Globus pallidus (tissue), 1 donor: ENCODE measurements around the gene PSMB10.
"Not testable (repeated sequence)": the region's sequence is repeated elsewhere in the genome, so short reads cannot be mapped to it uniquely, and the experiment has no call there.

Experiments
- DNase-seq: peaks from one replicate; pipeline ENCODE4 v3.0.0-alpha.2; 2015; ENCODE audit warnings: low spot score

Gene PSMB10

DNA sequence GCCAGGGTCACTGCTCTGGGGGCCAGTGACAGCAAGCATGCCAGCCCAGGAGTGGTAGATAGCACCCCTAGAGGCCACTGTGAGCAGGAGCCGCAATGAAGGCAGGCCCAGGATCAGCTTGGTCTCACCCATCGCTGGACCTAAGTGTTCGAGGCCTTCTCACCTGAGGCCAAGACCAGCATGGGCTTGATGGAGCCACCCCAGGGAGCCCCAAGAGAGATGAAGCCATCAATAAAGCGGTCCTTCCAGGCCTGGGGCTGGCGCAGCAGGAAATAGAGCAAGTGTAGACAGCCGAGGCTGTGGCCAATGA is 5.5 kb upstream of the PSMB10 start:
- no peak for DNase-seq

DNA sequence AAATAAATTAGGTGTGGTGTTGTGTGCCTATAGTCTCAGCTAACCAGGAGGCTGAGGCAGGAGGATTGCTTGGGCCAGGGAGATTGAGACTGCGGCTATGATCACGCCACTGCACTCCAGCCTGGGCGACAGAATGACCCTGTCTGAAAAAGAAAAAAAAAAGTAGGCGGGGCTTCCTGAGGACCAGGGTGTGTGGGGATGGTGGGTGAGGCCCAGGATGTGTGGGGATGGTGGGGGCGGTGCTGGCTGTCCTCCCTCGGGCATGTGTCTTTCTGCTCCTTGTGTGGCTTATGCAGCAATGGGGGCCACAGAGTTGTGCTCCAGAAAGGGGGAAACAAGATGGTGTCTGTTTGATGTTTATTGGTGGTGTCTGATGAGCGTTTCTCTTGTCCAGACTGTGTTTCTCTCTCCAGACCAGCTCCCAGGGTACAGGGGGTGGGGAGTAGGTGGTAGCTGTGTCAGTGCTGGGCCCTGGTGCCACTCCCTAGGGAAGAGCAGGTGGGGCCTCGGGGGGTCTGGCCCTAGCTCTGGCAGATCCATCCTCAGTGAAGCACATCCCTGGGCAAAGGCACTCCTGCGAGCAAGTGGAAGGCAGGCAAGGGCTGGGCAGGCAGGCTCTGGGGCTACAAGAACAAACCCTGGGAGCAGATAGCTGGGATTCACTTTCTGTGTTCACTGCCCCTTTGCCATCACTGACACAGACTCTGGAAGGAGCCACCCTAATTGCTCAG is 5.0 kb upstream of the PSMB10 start:
- DNase-seq: no peak

DNA sequence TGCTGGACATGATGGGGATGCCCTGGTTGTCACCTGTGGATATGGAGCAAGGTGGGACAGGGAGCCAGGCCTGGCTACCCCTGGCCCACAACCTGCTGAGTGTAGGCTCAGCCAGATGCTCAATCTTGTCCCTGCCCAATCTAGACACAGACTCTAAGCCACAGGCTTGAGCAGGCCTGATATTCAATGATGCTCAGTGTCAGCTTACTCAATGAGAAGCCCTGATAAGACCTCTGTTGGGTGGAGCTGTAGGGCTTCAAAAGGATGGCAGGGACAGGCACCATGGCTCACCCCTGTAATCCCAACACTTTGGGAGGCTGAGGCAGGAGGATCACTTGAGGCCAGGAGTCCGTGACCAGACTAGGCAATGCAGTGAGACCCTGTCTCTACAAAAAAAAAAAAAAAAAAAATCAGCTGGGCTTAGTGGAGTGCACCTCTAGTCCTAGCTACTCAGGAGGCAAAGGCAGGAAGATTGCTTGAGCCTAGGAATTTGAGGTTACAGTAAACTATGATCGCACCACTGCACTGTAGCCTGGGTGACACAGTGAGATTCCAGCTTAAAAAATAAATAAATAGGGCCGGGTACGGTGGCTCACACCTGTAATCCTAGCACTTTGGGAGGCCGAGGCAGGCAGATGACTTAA is 3.9 kb upstream of the PSMB10 start:
- no peak for DNase-seq

DNA sequence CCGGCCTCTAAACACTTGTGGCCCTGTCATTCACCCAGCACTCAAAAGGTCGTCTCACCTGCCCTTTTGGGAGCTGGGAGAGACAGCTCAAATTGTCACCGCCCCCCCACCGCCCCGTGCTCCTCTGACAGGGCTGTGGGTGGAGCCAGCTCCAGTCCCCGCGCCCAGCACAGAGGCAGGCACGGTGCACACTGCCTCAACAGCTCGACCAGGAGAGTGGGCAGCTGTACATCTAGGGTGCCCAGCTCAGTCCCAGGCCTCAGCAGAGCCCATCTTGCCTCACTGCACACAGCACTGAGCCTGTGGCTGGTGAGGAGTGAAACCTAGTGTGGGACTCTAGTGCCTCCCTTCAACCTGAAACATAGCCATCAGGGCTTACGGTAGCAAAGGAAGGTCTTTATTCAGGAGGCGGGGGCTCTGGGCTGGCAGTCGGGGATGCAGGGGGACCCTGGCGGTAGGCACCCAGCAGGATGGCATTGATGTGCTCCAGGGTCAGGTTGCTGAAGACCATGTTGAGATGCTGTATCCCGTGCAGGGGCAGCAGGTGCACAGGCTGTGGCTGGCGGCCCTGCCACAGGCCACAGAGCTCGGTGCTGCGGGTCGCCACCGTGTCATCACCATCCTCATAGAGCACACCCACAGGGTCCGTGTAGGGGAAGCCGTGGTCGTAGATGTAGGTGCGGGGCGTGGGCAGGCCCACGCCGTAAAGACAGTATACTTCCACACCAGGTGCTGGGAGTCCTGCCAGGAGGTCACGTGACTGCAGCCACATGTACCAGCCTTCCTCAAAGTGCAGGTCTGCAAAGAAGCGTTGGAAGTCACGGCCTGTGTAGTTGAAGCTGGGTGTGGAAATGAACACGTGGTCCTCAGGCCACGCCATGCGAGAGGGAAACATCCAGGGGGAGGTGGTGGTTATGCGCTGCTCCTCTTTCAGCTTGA is 3.1 kb upstream of the PSMB10 start:
- no peak for DNase-seq

DNA sequence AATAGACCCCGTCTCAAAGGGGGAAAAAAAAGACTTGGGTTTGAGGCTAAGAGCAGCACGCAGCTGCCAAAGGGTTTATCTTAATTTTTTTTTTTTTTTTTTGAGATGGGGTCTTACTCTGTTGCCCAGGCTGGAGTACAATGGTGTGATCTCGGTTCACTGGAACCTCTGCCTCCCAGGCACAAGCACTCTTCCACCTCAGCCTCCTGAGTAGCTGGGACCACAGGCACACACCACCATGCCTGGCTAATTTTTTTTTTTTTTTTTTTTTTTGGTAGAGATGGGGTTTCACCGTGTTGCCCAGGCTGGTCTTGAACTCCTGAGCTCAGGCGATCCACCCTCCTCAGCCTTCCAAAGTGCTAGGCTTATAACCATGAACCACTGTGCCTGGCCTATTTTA is 1.1 kb upstream of the PSMB10 start:
- not testable (repeated sequence) for DNase-seq

DNA sequence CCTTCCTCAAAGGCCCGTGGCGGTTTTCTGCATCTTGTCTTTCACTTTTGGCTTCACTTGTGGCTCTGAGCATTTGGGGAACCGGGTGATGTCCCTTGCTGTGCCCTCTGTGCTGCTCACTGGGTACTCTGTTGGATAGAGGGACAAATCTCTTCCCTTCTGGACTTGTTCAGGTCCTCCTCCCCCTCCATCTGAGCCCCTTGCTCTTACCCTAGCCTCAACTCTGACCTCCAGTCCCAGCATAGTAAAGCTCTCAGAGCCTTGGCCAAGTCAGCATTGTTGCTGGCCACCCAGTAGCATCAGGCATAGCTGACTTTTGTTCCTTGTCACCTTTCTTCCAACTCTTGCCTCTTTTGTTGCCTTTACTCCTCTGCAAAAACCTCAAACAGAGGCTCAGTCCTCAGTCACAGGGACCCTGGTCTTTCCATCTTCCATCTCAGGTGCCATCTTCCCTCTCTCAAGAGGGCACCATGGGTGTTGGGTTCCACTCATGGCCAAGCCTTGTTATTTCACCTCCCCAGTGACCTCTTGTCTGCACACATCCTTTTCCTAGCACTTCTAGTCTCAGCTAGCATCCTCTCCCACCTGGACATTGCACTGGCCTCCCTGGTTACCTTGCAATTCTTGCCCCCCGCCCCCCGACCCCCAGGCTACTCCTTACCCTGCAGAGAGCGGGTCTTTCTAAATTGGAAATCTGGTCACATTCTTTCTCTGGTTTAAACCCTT is 393 bp upstream of the PSMB10 start:
- DNase-seq: no peak

DNA sequence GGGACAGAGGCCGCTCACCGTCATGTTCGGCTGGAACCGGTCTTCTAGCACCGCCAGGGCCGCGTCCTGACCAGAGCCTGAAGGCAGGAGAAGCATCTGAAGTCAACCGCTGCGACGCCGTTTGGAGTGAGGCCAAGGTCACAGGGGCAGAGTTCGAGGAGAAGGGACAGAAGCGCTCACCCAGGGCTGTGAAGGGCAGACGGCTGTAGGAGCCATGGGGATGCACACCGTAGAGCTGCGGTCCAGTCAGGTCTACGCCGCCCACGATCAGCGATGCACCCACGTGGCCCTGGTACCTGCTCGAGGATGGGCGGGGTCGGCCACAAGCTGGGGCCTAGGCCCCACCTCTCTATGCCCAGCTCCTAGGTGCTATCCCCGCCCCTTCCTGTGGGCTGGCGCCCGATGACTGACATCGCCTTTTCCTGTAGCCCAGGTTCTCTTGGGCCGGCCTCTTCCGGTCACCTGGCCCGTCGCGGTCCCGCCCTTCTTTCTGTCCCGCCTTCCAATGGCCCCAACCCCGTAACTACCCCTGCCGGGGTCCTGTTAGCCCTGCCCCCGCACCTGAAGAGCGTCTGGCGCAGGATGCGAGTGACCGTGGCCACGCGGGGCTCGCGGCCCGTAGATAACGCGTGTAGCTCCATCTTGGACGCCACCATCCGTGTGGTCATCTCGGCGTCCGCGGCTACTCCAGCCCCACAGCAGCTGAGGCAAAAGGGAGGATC is 1.1 kb downstream of the PSMB10 start:
- DNase-seq: peak; percentile 98

DNA sequence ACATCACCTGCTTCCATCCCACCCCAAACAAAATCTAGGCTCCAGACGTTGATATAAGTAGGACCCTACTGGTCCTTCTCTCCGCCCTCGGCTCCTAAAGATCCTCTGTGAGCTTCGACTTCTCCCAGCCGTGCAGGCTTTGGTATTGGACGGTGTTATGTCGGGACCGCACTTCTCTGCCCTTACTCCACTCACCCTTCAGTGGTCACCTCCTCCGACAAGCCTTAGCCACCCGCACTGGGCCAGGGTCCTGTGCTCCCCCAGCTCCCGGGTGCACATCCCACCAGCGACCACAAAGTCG is 1.6 kb downstream of the PSMB10 start:
- no peak for DNase-seq

DNA sequence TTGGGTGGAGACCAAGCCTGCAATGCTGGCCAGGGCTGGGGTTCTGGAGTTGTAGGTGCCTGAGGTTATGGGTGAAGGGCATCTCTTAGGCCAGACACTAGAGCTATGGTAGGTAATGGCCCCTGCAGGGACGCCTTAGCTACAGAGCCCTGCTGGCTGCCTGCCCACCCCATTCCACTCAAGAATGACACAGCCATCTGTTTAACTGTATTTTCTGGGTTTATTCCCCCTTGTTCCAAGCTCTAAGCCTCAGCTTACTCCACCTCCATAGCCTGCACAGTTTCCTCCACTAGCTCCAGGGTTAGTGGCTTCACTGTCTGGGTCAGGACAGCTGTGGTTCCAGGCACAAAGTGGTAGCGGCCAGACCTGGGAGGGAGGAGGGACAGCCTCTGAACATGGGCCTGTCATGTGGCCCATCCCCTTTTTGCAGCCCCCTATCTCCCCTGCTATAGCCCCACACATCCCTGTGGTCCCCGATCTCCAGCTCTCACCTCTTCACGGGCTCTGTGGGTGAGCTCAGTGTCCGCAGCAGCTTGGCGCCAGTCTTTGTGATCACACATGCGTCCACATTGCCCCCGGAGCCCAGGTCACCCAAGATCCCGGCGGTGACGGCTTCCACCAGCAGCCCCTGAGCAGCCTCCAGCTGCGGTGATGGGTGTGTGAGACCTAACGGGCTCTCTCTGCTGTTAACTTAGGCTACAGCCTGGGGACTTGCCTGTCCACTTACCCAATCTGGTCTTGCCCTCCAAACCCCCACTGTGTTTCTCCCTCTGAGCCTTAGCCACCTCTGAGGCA is 2.1 kb downstream of the PSMB10 start:
- DNase-seq: no peak

DNA sequence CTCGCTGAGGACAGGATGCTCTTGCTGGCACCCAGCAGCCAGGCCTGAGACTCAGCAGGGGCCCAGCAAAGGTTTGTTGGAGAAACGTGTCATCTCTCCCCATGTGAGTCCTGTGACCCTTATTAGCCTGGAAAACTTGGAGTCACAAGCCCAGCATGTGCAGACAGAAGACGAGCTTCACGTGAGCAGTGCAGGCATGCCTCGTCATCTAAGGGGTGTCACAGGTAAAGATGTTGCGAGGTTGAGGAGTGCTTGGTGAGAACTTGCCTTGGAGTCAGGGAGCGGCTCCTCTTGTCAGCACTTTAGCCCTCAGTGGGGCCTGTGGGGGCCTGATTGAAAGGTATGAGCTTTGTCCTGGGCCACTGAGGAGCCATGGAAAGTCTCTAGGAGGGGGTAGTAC is 2.8 kb downstream of the PSMB10 start:
- DNase-seq: no peak

DNA sequence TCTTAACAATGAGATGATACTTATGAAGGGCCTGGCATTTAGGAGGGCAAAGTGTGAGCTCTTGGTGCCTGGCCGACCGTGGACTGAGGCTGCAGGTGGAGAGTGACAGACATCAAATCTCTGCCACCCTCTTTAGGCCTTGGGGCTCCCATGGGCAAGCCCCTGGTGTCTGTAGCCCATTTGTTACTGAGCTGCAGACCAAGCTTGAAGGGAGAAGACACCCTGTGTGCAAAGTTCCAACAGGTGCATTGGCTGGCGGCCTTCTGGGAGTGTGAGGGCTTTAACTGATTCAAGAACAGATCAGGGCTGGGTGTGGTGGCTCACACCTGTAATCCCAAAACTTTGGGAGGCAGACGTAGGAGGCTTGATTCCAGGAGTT is 4.2 kb downstream of the PSMB10 start:
- no peak for DNase-seq

DNA sequence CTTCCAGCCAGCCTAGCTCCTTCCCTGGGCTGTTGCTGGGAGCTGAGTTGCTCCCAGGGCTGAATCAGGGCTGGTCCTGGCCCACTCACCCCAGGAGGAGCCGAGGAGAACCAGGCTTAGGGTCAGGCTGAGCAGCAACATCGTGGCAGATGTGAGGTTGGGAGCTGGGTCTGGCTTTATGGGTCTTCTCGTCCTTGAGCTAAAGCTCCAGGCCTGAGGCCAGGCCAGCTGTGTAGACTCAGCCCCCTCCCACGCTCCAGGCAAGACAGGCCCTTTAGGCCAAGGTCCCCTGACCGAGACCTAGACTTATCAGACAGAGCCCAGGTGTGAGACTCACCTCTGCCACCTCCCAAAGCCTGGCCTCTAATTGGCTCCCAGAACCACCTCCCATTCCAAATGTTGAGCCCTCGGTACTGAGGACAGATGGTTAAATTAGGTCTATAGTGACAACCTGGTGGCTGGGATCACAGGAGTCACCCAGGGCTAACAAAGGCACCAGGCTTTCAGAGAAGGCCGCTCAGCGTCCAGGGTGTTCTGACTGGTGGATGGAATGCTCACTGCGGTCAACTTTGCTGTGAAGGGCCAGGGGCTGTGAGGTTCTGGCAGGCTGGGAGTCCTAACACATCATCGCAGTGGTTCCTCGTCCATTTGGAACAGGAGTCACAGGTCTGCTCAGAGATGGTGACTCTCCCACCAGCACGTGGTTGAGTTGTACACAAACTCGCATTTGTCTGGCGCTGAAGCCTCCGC is 4.8 kb downstream of the PSMB10 start, which contains the start of gene CTRL:
CTRL (minus strand) TSS at position 151 of the 750 bp plus-strand sequence; CDS start at position 141, 10 bp downstream.
- DNase-seq: no peak

DNA sequence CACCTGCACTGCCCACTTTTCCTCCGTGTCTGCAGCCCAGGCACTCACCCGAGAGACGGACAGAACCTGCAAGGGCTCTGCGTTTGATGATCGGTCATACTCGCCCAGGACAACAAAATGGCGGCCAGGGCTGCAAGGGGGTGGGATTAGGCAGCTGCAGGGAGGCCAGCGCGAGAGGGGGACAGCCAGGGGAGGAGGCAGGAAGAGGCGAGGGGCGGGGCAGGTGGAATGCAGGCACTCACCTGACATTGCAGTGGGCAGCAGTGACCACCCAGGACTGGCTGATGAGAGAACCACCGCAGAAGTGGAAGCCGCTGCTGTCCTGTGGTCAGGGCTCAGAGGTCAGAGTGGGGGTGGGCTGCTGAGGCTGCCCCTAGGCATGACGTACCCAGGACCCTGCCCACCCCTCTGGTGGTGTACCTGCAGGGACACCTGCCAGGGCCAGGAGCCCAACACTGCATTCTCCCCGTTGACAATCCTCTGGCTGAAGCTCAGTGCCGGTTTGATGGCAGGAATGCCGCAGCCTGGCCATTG is 5.9 kb downstream of the PSMB10 start:
- no peak for DNase-seq

DNA sequence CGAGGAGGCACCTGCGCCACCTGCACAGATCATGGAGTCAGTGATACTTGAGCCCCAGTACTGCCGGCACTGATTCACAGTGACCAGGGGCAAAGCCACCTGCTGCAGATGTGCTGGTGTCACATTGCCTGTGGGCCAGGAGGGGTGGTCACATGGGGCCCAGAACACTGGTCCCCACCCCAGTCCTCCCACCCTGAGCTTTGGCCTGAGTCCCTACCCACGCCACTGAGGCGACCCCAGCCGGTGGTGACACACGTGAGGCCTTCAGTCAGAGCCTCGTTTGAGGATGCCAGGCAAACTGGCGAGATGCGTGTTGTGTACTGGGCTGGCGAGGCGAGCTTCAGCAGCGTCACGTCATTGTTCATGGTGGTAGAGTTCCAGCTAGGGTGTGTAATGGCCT is 6.5 kb downstream of the PSMB10 start:
- no peak for DNase-seq

DNA sequence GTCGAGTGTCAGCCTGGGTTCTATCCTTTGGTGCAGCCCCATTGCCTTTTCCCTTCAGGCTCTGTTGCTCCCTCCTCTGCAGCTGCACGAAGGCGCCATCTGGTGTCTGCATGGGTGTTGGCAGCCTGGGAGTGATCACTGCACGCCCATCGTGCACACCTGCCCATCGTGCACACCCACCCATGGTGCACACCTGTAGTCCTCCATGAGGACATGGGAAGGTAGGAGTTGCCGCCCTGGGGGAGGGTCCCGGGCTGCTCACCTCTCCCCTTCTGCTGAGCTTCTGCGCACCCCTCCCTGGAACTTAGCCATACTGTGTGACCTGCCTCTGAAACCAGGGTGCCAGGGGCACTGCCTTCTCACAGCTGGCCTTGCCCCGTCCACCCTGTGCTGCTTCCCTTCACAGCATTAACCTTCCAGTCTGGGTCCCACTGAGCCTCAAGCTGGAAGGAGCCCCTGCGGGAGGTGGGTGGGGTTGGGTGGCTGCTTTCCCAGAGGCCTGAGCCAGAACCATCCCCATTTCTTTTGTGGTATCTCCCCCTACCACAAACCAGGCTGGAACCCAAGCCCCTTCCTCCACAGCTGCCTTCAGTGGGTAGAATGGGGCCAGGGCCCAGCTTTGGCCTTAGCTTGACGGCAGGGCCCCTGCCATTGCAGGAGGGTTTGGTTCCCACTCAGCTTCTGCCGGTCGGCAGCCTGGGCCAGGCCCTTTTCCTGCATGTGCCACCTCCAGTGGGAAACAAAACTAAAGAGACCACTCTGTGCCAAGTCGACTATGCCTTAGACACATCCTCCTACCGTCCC is 7.9 kb downstream of the PSMB10 start:
- DNase-seq: peak; percentile 74

DNA sequence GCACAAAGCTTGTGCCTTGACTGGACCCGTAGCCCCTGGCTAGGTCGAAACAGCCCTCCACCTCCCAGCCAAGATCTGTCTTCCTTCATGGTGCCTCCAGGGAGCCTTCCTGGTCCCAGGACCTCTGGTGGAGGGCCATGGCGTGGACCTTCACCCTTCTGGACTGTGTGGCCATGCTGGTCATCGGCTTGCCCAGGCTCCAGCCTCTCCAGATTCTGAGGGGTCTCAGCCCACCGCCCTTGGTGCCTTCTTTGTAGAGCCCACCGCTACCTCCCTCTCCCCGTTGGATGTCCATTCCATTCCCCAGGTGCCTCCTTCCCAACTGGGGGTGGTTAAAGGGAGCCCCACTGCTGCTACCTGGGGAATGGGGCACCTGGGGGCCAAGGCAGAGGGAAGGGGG is 8.5 kb downstream of the PSMB10 start:
- no peak for DNase-seq

DNA sequence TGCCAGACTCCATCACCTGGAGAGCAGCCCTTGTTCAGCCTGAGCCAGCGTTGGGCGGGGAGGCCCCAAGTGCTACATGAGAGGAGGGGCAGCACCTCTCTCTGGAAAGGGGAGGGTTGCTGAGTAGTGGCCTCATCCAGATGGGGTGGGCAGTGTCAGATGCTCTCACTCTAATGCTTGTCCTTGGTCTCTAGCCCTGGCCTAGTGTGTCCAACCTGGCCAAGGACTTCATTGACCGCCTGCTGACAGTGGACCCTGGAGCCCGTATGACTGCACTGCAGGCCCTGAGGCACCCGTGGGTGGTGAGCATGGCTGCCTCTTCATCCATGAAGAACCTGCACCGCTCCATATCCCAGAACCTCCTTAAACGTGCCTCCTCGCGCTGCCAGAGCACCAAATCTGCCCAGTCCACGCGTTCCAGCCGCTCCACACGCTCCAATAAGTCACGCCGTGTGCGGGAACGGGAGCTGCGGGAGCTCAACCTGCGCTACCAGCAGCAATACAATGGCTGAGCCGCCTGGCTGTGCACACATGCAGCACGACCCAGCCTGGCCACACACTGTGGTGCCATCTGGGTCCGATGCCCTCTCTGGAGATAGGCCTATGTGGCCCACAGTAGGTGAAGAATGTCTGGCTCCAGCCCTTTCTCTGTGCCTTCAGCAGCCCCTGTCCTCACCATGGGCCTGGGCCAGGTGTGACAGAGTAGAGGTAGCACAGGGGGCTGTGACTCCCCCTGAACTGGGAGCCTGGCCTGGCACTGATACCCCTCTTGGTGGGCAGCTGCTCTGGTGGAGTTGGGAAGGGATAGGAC is 9.3 kb downstream of the PSMB10 start:
- DNase-seq: no peak

DNA sequence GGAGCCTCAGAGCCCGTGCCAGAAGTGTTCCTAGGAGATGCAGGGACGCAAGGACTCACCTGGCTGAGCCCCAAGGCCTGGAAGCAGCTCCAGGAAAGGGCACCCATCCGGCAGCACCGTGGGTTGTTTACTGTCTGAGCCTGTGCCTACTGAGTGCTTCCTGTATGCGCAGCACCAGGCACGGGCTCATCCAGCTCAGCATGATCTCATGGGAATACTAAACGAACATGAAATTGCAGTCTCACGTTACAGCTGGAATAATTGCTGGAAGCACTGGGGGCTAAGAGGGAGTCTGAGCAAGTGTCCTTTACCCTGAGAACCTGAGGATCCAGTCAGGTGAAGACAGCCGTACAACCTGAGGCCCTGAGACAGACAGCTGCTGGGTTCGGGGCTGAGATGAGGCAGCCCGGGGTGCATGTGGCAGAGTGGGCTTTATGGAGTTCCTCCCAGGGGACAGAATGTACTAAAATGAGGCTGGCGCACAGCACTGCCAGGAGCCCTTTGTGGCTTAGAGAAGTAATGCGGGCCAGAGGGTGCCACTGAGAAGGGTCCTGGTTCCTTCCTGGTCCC is 10.4 kb downstream of the PSMB10 start:
- DNase-seq: peak; percentile 65
